Tibial artery (tissue), 4 donors: Measurements from ENCODE around the gene PRRC1.

Experiments
- DNase-seq, 2 donors: peaks; one replicate each; pipeline ENCODE4 v3.0.0-alpha.2; 2019
- H3K27ac ChIP-seq, 2 donors: fragments of 200-600 bp; sonication (generic) in 1 of 2; 1 replicate in 1 of 2; 2 replicates in 1 of 2; pipeline ENCODE4 v1.5.1; 2018 to 2019; ENCODE audit warnings: mild to moderate bottlenecking in 1 of 2
- H3K27me3 ChIP-seq, 2 donors: fragments of 200-600 bp; sonication (generic) in 1 of 2; one replicate each; pipeline versions ENCODE4 v1.5.1 to v1.6.0; 2016 to 2019
- H3K36me3 ChIP-seq, 3 donors: fragments of 200-600 bp; sonication (generic) in 2 of 3; one replicate each; pipeline ENCODE4 v1.5.1; 2016 to 2019; ENCODE audit warnings: mild to moderate bottlenecking in 2 of 3
- H3K4me1 ChIP-seq, 4 donors: fragments of 200-600 bp; sonication (generic) in 2 of 4; 1 replicate in 3 of 4; 2 replicates in 1 of 4; pipeline ENCODE4 v1.5.1; 2016 to 2019
- H3K4me3 ChIP-seq, 2 donors: fragments of 200-600 bp; sonication (generic) in 1 of 2; 1 replicate in 1 of 2; 2 replicates in 1 of 2; pipeline ENCODE4 v1.5.1; 2018 to 2019; ENCODE audit warnings: mild to moderate bottlenecking in 2 of 2
- H3K9me3 ChIP-seq, 3 donors: fragments of 200-600 bp; sonication (generic) in 1 of 3; one replicate each; pipeline ENCODE4 v1.5.1; 2016 to 2019
- intact Hi-C: fragments of 100-400 bp; cut with DNase I; formaldehyde crosslinking; loops from one replicate; pipeline ENCODE4 v1.15.0; 2023; ENCODE audit warnings: low total_unique reads
- TF ChIP-seq, protein P1 (sequence below), 2 experiments: fragments of 200-600 bp in 1 of 2; fragments of 450-650 bp in 1 of 2; IDR thresholded peaks; one replicate each; pipeline ENCODE4 v1.5.1; 2017 to 2019; ENCODE audit warnings: antibody characterized with exemption in 2 of 2, mild to moderate bottlenecking in 1 of 2, moderate library complexity in 1 of 2

PRRC1 gene

DNA sequence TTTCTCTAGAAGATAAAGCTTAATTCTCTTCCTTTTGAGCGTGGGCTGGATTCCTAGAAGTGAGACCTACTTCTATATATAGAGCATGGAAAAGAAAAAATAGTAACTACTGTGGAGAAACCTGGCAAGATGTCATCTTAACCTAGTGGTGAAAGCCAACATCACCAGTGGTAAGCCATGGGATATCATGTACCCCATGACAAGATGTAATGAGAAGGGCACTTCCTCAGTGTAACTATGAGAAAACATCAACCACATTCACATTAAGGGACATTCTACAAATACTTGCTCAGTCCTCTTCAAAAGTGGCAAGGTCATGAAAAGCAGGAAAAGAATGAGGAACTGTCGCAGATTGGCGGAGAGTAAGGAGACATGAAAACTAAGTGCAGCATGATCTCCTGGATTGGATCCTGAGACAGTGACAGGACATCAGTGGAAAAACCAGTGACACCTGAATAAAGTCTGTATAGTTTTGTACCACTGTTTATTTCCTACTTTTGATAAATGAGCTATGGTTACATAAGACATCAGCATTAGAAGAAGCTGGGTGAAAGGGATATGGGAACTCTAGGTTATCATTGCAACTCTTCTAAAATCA lies 65.4 kb downstream of the PRRC1 start:
- Histone ChIP-seq H3K27ac (no peak overlapping the region), H3K36me3 (no peaks in the 10 kb centered on the region), H3K4me1 (no peaks in the 10 kb centered on the region), H3K9me3 (no peaks in the 10 kb centered on the region), H3K4me3 (no peak overlapping the region), H3K27me3 (no peaks in the 10 kb centered on the region)
- TF ChIP-seq, protein P1, sequence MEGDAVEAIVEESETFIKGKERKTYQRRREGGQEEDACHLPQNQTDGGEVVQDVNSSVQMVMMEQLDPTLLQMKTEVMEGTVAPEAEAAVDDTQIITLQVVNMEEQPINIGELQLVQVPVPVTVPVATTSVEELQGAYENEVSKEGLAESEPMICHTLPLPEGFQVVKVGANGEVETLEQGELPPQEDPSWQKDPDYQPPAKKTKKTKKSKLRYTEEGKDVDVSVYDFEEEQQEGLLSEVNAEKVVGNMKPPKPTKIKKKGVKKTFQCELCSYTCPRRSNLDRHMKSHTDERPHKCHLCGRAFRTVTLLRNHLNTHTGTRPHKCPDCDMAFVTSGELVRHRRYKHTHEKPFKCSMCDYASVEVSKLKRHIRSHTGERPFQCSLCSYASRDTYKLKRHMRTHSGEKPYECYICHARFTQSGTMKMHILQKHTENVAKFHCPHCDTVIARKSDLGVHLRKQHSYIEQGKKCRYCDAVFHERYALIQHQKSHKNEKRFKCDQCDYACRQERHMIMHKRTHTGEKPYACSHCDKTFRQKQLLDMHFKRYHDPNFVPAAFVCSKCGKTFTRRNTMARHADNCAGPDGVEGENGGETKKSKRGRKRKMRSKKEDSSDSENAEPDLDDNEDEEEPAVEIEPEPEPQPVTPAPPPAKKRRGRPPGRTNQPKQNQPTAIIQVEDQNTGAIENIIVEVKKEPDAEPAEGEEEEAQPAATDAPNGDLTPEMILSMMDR (IDR thresholded peaks at IDR 0.05), result no peak
- intact Hi-C loops, result no loop called here
- no peak for DNase-seq

DNA sequence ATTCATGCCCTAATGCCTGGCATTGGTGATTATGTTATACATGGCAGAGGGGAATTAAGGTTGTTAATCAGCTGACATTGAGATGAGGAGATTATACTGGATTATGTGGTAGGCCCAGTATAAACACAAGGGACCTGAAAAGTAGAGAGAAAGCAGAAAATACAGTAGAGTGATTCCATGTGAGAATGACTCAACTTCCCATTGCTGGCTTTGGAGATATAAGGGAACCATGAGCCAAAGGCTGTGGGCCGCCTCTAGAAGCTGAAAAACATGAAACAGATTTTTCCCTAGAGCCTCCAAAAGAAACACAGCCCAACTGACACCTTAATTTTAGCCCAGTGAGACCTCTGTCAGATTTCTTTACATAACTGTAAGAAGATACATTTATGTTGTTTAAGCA lies 66.4 kb downstream of the PRRC1 start:
- Histone ChIP-seq H3K27me3 (no peaks in the 10 kb centered on the region), H3K4me1 (no peaks in the 10 kb centered on the region), H3K9me3 (no peaks in the 10 kb centered on the region), H3K27ac (no peak overlapping the region), H3K36me3 (no peaks in the 10 kb centered on the region), H3K4me3 (no peak overlapping the region)
- intact Hi-C loops, result no loop called here
- DNase-seq, result no peak
- TF ChIP-seq, protein P1 (IDR thresholded peaks at IDR 0.05), result no peak

DNA sequence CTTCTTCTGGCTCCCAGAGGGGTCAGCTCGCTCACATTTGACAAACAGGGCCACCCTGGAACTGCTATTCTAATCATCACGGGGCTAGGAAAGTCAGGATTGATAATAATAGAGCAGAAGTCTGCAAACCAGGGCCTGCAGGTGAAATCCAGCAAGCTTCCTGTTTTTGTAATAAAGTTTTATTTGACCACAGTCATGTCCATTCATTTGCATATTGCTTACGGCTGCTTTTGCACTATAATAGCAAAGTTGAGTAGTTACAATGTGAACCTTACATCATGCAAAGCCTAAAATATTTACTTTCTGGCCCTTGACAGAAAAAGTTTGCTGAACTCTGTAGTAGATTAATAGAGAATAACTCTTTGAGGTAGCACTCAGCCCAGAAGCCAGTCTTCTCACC lies 68.2 kb downstream of the PRRC1 start:
- H3K27ac ChIP-seq, result no peak overlapping the region
- intact Hi-C loops, result no loop called here
- H3K4me1 ChIP-seq, result no peaks in the 10 kb centered on the region
- no peaks in the 10 kb centered on the region for H3K27me3 ChIP-seq
- no peak overlapping the region for H3K4me3 ChIP-seq
- H3K36me3 ChIP-seq, result no peaks in the 10 kb centered on the region
- no peaks in the 10 kb centered on the region for H3K9me3 ChIP-seq
- TF ChIP-seq, protein P1 (IDR thresholded peaks at IDR 0.05), result no peak
- DNase-seq, result no peak

DNA sequence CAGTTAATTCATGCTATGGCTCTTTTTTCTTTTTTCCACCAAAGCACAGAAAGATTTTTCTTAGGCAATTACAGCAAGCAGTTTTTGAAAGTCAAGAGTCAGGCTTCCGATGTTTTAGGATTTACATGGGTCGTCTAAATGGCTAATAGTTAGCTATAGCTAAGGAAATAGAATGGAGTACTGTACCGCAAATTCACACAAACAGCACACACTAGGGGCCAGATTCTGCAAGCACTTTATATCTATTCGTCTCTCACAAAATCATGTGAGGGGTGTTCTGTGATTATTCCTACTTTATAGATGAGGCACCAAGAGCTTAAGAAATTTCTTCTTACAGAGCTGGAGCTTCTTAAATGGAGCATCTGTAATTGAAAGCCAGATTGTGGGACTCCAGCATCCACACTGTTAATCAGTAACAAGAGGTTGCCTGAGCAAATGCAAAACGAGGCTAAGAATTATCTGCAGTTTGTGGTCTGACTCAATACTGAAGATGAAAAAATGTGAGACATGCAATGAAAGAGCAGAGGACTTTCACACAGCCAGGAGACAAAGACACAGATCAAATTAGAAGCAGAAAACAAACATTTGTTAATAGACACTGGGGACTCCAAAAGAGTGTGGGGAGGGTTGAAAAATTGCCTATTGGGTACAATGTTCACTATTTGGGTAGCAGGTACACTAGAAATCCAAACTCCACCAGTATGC lies 68.8 kb downstream of the PRRC1 start:
- Histone ChIP-seq H3K27me3 (no peaks in the 10 kb centered on the region), H3K4me1 (no peaks in the 10 kb centered on the region), H3K4me3 (no peak overlapping the region), H3K9me3 (no peaks in the 10 kb centered on the region), H3K36me3 (no peaks in the 10 kb centered on the region), H3K27ac (no peak overlapping the region)
- no peak for DNase-seq
- TF ChIP-seq, protein P1 (IDR thresholded peaks at IDR 0.05), result no peak
- intact Hi-C loops, result no loop called here

DNA sequence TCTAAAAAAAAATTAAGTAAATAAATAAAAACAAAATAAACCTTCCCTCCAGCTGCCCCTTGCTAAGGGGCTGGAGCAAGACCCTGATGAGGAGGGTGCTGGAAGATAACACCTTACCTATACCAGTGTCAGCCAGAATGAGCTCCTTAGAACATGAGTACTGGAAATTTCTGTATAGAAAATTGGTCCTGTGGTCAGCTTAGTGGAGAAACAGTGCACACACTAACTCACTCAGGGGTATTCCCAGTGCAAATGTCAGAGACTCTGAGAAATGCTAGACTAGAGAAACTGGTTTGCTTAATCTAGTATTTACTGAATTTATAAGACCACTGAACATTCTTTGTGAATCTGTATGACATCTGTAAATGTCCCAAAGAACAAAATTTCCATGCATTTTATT lies 69.4 kb downstream of the PRRC1 start:
- intact Hi-C loops, result no loop called here
- Histone ChIP-seq H3K9me3 (no peaks in the 10 kb centered on the region), H3K27me3 (no peaks in the 10 kb centered on the region), H3K4me1 (no peaks in the 10 kb centered on the region), H3K4me3 (no peak overlapping the region), H3K27ac (no peak overlapping the region), H3K36me3 (no peaks in the 10 kb centered on the region)
- DNase-seq, result no peak
- TF ChIP-seq, protein P1 (IDR thresholded peaks at IDR 0.05), result no peak
